ENCODE results near the gene GOLGB1. TPM values are rescaled to one million over a fixed set of nuclear protein-coding genes. Genes with fewer than 3 reads are reported as not detected.
"Not testable (repeated sequence)": the region's sequence is repeated elsewhere in the genome, so short reads cannot be mapped to it uniquely, and the experiment has no call there.

GOLGB1 gene
- total RNA-seq, 1 donor from 2014 or later = 45.8 TPM

DNA sequence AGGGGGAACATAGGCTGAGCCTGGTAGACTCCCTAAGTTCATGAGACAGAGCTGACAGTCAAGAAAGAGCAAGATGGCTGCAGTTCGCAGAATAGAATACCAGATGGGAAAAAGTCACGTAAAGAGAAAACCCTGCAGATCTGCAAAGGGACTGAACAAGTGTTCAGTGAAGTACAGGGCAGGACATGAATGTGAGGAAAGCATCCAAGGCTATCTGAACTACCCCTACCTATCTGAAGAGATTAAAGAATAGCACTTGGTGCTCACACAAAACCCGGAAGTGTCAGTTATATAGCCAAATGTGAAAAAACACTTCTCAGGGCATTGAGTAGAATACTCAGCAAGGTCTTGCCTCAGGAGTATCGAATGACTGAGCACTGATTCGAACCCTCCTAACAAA is 44.0 kb downstream of the GOLGB1 start:
- DNase-seq (no peak), ATAC-seq (peak; percentile 68)
- intact Hi-C loops (cut with micrococcal nuclease) = no loop called here

DNA sequence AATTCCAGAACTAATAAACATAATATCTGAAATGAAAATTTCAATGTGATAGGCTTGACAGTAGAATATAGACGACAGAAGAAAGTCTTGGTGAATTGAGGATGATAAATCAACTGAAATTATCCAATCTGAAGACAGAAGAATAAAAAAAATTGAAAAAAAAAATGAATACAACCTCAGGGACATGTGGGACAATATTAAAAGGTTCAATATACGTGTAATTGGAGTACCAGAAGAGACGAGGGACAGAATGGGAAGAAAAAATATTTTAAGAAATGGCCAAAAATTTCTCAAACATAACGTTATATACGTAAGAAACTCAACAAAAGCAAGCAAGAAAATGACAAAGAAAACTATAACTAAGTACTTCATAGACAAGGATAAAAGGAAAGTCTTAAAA is 45.6 kb downstream of the GOLGB1 start:
- intact Hi-C loops (cut with micrococcal nuclease) = no loop called here
- ATAC-seq (no peak), DNase-seq (no peak)

DNA sequence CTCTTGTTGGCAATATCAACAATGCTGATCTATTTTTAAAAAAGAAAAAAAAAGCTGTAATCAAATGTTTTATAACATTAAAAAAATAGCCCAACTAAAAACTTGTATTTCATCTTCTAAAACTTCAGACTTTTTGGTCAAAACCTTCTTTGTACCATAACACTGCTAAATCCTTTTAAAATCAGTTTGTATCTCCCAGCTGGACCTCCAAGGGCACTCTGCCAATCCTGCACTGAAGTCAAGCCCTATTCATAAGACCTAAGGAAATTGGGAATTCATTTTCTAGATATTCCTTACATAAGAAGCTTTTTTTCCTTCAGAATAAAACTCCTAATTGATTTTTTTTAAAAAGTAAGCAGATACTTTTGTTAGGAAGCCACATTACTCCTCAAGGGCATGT is 50.6 kb downstream of the GOLGB1 start:
- ATAC-seq (peak; percentile 57), DNase-seq (peak; percentile 53)
- intact Hi-C loops (cut with micrococcal nuclease) = no loop called here

DNA sequence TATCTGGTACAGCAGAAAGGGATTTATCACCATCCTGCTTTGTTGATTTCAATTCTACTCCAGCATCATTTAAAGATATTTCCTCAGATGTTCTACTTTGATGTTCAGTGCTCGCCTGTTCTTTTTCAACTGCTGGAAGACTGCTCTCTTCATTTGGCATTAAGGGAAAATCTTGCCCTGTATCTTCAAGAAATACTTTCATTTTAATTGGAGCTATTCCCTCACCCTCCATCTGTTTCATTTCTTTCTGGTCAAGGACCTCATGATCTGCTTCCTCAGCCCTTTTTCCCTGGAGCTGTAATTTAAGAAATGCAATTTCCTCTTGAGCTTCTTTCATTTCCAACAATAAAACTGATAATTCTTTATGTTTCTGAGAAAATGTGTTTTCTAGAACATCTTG is 51.1 kb downstream of the GOLGB1 start:
- ATAC-seq (peak; percentile 79), DNase-seq (no peak)

DNA sequence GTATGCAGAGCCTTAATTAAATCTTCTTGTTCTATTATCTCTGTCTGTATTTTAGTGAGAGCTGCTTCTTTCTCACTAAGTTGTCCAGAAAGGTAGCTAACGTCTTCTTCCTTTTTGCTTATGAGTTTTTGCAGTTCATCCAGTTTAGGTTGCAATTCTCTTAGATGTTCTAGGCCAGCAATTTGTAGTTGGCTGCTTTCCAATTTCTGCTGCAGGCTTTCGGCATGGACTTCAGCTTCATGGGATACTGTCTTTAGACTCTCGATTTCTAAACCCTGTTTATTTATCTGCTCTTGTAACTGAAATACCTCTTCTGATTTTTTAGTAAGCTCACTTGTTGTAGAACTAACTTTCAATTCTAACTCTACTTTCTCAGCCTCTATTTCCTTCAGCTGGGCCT is 53.4 kb downstream of the GOLGB1 start:
- intact Hi-C loops (cut with micrococcal nuclease) = no loop called here
- DNase-seq (no peak), ATAC-seq (no peak)

More for the DNA sequence above, 51.1 kb downstream of the GOLGB1 start:
- intact Hi-C loops (cut with micrococcal nuclease) = no loop called here

DNA sequence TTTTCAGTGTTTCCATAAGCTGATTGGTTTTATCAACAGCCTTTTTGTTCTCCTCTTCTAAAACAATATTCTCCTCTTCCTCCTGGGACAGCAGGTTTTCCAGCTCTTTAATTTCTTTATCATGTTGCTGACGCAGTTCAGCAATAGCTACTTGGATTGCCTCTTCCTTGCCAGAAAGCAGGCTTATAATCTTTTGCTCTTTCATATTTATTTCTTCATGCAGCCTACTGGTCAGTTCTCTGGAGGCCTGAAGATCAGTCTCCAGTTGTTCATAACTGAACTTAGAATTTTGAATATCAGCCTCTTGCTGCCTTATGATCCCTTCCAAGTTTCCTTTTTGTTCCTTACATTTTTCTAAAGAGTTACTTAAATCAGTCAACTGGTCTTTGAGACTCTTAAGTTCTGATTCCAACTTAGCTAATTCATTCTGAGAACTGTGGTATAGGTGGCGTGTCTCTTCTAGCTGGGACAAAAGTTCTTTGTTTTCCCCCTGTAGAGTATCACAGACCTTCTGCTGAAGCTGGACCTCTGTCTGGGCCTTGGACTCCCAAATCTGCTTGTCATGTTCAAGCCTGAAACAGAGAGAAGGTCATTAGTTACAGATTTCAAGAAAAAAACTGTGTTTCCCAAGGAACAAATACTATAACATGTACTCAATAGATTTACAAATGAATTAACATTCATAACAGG is 57.4 kb downstream of the GOLGB1 start:
- intact Hi-C loops (cut with micrococcal nuclease) = no loop called here
- ATAC-seq (peak; percentile 88), DNase-seq (no peak)

DNA sequence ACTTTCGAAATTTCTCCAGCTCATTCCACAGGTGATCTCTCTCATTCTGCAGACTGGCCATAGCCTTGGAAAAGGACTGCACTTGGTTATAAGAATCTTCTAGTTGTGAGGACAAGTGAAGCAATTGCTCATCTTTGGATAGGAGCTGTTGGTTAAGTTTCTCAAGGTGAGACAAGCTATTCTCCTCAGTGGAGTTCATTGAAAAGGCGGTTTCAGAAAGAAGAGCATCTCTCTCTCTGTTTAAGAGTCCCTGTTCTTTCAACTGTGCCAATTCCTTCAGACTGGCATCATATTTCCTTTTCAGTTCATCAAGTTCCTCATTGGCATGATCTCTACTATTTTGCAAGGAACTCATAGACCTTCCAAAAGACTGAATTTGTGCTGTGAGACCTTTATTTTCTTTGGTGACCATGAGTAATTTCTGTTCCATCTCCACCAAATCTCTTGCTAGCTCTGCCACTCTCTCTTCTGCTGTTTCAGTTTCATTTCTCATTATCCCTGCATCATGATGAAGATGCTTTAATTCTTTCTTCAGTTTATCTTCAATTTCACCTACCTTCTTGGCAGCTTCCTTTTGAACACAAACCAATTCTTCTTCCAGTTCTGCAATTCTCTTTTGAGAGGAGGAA is 58.6 kb downstream of the GOLGB1 start:
- intact Hi-C loops (cut with micrococcal nuclease) = no loop called here
- no peak for ATAC-seq
- no peak for DNase-seq

DNA sequence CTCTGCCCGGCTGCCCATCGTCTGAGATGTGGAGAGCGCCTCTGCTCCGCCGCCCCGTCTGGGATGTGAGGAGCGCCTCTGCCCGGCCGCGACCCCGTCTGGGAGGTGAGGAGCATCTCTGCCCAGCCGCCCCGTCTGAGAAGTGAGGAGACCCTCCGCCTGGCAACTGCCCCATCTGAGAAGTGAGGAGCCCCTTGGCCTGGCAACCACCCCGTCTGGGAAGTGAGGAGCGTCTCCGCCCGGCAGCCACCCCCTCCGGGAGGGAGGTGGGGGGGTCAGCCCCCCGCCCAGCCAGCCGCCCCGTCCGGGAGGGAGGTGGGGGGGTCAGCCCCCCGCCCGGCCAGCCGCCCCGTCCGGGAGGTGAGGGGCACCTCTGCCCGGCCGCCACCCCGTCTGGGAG is 60.8 kb downstream of the GOLGB1 start:
- DNase-seq; intact Hi-C loops (cut with micrococcal nuclease): not testable (repeated sequence)

DNA sequence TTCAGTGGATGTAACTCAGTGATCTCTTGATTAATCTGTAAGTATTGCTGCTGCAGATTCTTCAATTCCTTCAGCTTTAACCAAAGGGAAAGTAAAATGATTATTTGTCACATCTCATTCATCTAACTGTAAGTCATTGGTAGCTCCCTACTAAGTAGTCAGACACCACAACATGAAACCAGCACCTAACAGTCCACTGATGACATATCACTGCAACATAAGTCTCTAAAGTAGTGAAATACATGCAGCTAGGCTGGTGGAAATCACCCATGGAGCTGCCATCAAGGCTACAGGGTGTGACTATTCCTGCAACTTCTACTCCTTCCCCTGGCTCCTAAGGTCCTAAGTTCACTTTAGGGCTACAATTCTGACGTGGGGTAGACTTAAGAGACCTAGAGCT is 67.7 kb downstream of the GOLGB1 start:
- intact Hi-C loops (cut with micrococcal nuclease) = no loop called here
- no peak for ATAC-seq
- DNase-seq = no peak

More for the DNA sequence above, 60.8 kb downstream of the GOLGB1 start:
- not testable (repeated sequence) for ATAC-seq

DNA sequence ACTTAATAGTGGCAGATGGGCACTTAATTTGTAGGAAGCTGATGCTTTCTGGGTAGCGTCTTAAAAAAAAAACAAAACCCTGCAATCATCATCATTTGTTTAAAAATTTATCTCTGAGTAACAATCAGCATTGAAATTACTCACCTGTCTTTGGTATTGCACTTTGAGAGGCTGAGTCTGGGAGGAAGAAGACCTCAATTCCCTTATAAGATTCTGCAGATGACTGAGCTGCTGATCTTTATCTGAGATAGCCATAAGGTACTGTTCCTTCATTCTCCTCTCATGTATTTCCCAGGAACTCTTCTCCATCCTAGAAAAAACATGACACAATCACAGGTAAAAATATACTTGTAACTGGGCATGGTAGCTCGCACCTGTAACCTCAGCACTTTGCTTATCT is 72.4 kb downstream of the GOLGB1 start:
- DNase-seq (no peak), ATAC-seq (no peak)
- intact Hi-C loops (cut with micrococcal nuclease) = no loop called here

DNA sequence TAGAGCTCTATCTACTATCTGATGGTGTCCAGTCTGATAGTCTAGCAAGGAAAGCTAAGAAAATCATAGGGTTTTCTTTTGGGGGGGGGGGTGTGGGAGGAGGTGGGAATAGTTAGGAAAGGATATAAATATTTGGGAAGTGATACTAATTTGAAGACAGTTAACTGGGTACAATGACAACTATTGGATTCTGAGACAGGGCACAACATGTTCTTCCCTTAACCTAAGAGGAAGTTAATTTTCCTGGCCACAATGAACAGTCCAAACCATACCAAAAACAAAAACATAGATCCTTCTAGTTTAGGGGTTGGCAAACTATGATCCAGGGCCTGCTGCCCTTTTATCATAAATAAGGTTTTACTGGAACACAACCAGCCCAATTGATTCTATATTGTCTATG is 78.9 kb downstream of the GOLGB1 start:
- ATAC-seq = peak; percentile 66
- intact Hi-C loops (cut with micrococcal nuclease) = no loop called here
- no peak for DNase-seq

DNA sequence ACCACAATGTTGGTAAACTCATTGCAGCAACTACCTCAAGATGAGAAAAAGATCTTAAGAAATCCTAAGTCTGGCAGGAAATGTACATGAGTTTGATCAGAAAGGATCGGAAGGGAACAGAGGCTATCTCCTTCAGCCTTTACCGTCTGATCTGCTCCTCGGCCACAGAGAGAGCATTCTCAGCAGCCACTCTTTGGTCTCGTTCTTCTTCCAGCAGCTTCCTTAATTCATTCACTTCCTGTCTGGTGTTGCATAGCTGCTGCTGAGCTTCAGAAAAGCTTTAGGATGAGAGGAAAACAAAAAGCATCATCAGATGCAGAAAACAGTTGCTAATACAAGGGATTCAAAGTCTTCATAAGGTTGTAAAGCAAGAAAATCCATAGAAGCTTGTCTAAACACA is 82.2 kb downstream of the GOLGB1 start:
- ATAC-seq = no peak
- no peak for DNase-seq
- intact Hi-C loops (cut with micrococcal nuclease) = no loop called here

DNA sequence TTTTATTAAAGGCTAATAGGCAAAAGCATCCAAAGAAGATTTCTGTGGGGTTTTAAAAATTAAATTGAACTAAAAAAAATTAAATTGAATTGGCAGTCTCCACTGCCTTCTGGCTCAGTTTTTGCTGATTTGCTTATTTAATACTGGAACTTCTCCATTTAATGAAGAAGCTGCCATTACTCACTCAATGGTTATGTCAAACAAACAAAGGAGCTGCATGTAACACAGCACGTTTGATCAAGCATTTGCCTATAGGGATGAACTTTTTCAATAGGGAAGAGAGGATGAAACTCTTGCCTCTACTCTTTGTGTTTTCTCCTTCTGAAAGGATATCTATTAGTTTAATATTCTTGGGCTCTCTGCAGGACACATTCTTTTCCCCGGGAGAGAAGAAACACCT is 84.1 kb downstream of the GOLGB1 start:
- DNase-seq (no peak), ATAC-seq (no peak)
- intact Hi-C loops (cut with micrococcal nuclease) = no loop called here

DNA sequence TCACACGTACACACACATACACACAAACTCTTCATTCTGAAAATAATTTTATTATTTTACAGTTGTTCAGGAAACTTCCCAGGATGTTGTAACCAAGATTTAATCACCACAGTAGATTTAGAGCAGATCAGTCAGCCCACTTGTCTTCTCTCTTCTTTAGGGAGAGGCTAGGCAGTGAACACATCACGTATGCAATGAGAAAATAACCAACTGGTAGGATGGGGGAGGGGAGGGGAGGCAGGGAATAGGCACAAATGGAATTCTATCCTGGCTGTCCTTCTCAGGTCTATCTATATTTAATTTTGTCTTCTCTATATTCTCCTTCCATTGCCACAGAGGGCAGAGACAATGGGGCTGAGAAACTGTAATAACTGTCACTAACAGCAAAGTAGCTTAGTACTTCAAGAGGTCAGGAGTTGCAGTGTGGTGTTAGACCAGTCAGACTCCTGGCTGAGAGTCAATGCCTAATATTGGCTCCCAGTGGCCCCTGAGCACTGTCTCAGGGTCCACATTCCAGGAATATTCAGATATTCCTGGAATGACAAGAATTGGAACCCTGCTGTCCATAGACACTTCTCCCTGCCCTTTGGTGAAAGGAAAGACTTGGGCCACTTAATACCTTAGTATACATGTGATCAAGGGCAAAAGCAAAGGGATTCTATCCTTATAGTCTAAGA is 86.2 kb downstream of the GOLGB1 start:
- intact Hi-C loops (cut with micrococcal nuclease) = no loop called here
- DNase-seq (no peak), ATAC-seq (peak; percentile 66)

DNA sequence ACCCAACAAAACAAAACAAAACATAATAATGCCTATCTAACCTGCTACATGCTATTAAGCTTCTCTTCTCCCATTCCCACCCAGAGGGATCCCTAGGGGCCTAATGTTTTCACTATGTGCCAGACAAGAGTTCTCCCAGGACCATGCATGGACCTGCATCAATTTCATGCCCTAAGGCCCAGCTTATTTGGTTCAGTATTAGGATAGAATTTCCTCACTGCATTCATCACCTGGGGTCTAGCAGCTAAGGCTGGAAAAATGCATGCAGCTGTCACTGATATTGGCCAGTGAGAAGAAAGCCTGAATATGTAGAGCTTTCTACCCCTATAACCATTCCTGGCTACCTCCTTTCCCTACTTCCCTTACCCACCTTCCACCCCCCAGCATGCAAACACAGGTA is 86.8 kb downstream of the GOLGB1 start:
- no peak for ATAC-seq
- intact Hi-C loops (cut with micrococcal nuclease) = no loop called here
- no peak for DNase-seq

DNA sequence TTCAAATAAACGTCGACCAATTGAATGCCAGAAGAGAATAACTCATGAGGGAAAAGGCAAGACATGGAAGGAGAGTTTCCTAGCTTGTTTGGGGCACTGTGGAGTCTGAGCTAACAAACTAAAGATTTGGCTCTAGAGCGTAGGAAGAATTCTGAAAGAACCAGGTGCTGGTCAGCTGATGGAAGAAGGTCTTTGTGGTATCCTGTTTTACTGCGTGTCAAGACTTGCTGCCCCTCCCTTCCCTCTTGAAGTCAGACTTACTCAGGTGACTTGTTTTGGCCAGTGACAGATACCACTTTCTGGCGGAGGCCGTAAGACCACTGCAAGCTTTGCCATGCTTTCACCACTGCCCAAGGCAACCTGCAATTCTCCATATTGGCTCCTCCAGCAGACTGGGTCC is 88.2 kb downstream of the GOLGB1 start:
- DNase-seq = no peak
- intact Hi-C loops (cut with micrococcal nuclease) = no loop called here
- no peak for ATAC-seq

DNA sequence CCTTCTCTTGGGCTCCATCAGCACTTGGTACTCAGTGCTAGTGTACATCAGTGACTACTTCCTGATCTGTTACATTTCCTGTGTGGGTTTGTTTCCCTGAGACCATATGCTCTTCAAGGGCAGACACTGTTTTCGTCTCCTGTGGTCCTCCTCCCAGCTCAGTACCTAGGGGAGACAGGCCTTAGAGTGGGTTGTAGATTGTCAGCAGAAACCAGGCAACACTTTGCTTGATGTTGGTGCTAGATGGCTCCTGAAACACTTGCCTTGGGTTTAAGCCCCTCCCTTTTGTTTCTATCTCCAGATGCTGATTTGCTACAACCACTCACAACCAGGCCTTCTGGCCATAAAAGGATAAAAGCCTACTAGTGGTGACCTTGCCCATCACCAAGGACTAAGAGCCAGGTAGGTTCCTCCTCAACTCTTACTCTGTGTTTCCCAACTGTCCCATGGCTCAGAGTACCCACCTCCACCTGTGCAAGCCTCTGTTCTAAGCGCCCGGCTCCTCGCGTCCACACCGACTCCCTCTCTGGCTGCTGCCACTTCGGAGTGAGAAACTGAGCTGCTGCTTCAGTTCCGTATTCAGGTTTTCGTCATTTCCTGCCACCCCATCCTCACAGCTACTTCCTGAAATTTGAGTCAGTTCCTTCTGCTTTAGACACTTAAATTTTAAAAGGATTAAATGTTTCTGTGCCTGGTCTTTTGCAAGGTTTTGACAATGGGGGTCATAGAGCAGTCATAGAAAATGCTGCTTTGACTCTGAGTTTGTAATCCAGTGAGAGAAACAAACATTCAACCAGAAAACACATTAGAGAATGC is 89.0 kb downstream of the GOLGB1 start, which contains the start of gene HCLS1:
TSS of gene HCLS1 (minus strand) at position 548 of the 816 bp plus-strand sequence. CDS start 2,556 bp downstream, outside the sequence.
- peak; percentile 42 for DNase-seq
- ATAC-seq = peak; percentile 52
- intact Hi-C loops (cut with micrococcal nuclease) = no loop called here

DNA sequence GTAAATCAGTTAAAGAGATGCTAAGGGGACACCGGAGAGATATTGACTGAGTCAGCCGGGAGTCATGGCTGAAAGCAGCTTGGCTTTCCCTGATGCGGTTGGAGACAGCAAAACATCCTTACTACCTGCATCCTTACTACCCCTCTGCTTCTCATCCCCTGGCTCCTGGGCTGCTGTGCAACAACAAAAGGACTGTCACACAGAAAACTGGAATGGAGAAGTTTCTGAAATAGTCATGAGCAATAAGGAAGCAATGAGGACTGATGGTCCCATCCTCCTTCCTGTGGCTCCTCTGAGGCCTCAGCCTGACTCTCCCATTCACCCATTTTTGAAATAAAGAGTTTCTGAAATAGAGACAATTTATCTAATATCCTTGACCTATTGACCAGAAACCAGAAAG is 90.0 kb downstream of the GOLGB1 start:
- ATAC-seq (no peak), DNase-seq (no peak)
- intact Hi-C loops (cut with micrococcal nuclease) = no loop called here

DNA sequence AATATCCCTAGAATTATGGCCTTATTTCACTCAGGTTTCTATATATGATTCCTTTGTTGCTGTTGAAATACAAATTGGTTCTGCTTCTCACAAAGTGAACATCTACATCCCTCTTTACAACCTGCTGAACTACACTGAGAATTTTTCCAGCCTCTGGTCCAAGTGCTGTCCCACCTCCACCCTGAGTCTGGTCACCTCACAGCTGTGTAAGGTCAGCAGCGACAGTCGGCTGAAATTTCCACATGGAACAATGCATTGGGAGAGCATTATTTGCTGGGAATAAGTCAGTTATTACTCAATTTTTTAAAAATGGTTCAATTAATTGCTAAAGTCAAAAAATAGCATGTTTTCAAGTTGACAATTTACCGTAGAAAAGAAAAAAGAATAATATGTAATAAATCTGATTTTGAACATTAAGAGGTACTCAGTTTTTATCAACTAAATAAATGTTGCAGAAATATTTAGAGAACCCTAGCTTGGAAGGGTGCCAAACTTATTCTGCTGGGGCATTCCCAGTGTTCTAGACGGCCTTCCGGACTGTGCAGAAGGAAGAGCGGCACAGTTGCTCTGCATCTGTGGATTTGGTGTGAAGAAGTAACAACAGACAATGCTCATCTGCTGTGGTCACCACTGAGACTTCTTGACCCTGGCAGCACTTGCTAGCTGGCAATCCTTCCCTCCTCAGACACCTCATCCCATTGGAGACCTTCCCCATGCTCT is 90.7 kb downstream of the GOLGB1 start:
- ATAC-seq (no peak), DNase-seq (no peak)
- intact Hi-C loops (cut with micrococcal nuclease) = no loop called here

Measured in left ventricle myocardium superior (tissue), 1 donor.